ENCODE data around the gene MEOX1. TPM values are rescaled to one million over a fixed set of nuclear protein-coding genes. Genes with fewer than 3 reads are reported as not detected.

The MEOX1 gene
- total and polyA plus RNA-seq, 4 donors, result 0.26 to 1.2 (median 0.70) TPM

GRCh38 chr17:43701318-43701743 lies 39.6 kb upstream of the MEOX1 start:
- Histone ChIP-seq H3K4me1 (ENCODE audit: control insufficient read depth in 5 of 5, insufficient read depth in 5 of 5, low read length in 5 of 5) (peaks cover 0 to 5% (median 0%) of the 10 kb centered on the region in 5 donors), H3K27ac (ENCODE audit: low read depth in 1 of 2, low read length in 1 of 2) (no peak overlapping the region), H3K9me3 (ENCODE audit: control insufficient read depth in 4 of 4, insufficient read depth in 3 of 4, low read length in 3 of 4) (peaks cover 0 to 6% (median 0%) of the 10 kb centered on the region in 4 donors), H3K4me3 (no peak overlapping the region), H3K36me3 (ENCODE audit: control insufficient read depth in 4 of 4, insufficient read depth in 4 of 4, low read length in 4 of 4) (no peaks in the 10 kb centered on the region), H3K27me3 (ENCODE audit: control insufficient read depth in 3 of 3, insufficient read depth in 3 of 3, low read length in 2 of 3) (peaks cover 0 to 4% (median 0%) of the 10 kb centered on the region in 3 donors), H3K9ac (ENCODE audit: insufficient read depth in 1 of 2, low read length in 2 of 2) (no peak overlapping the region)
- 15 to 40% methylated on average over 16 of the region's 16 CpGs for WGBS, 2 donors
- ATAC-seq (ENCODE audit: insufficient read depth, low FRiP score) (peak; percentile 34), DNase-seq (no peak)
- TF ChIP-seq CTCF (IDR thresholded peaks at IDR 0.05; ENCODE audit: control extremely low read depth, extremely low read depth), result no peak

GRCh38 chr17:43699438-43699756 lies 37.7 kb upstream of the MEOX1 start:
- Histone ChIP-seq H3K27me3 (ENCODE audit: control insufficient read depth in 3 of 3, insufficient read depth in 3 of 3, low read length in 2 of 3) (peaks cover 0 to 2% (median 0%) of the 10 kb centered on the region in 3 donors), H3K4me1 (ENCODE audit: control insufficient read depth in 5 of 5, insufficient read depth in 5 of 5, low read length in 5 of 5) (peaks cover 0 to 9% (median 0%) of the 10 kb centered on the region in 5 donors), H3K9ac (ENCODE audit: insufficient read depth in 1 of 2, low read length in 2 of 2) (no peak overlapping the region), H3K27ac (ENCODE audit: low read depth in 1 of 2, low read length in 1 of 2) (no peak overlapping the region), H3K36me3 (ENCODE audit: control insufficient read depth in 4 of 4, insufficient read depth in 4 of 4, low read length in 4 of 4) (no peaks in the 10 kb centered on the region), H3K4me3 (no peak overlapping the region), H3K9me3 (ENCODE audit: control insufficient read depth in 4 of 4, insufficient read depth in 3 of 4, low read length in 3 of 4) (peaks cover 0 to 6% (median 0%) of the 10 kb centered on the region in 4 donors)
- 81% methylated on average over 3 of the region's 3 CpGs for WGBS, 2 donors
- DNase-seq (no peak), ATAC-seq (ENCODE audit: insufficient read depth, low FRiP score) (no peak)
- TF ChIP-seq CTCF (IDR thresholded peaks at IDR 0.05; ENCODE audit: control extremely low read depth, extremely low read depth), result no peak

- ATAC-seq (ENCODE audit: insufficient read depth, low FRiP score), result no peak
- 60 to 65% methylated on average over 7 of the region's 7 CpGs for WGBS, 2 donors
Measured at GRCh38 chr17:43698678-43699437, 37.1 kb upstream of the MEOX1 start.

More at GRCh38 chr17:43698678-43699437, 37.1 kb upstream of the MEOX1 start:
- H3K4me1 ChIP-seq (ENCODE audit: control insufficient read depth in 5 of 5, insufficient read depth in 5 of 5, low read length in 5 of 5), result peaks cover 0 to 9% (median 0%) of the 10 kb centered on the region in 5 donors
- H3K4me3 ChIP-seq, result no peak overlapping the region
- no peak for TF ChIP-seq CTCF (IDR thresholded peaks at IDR 0.05; ENCODE audit: control extremely low read depth, extremely low read depth)
- H3K36me3 ChIP-seq (ENCODE audit: control insufficient read depth in 4 of 4, insufficient read depth in 4 of 4, low read length in 4 of 4), result no peaks in the 10 kb centered on the region
- H3K27me3 ChIP-seq (ENCODE audit: control insufficient read depth in 3 of 3, insufficient read depth in 3 of 3, low read length in 2 of 3), result no peaks in the 10 kb centered on the region
- H3K27ac ChIP-seq (ENCODE audit: low read depth in 1 of 2, low read length in 1 of 2), result no peak overlapping the region
- H3K9me3 ChIP-seq (ENCODE audit: control insufficient read depth in 4 of 4, insufficient read depth in 3 of 4, low read length in 3 of 4), result peaks cover 0 to 6% (median 0%) of the 10 kb centered on the region in 4 donors
- no peak overlapping the region for H3K9ac ChIP-seq (ENCODE audit: insufficient read depth in 1 of 2, low read length in 2 of 2)
- DNase-seq, result no peak
